A549 (cell line): Measurements from ENCODE around the gene SYNC. TPM values are rescaled to one million over a fixed set of nuclear protein-coding genes. Genes with fewer than 3 reads are reported as not detected.

Experiments
- ATAC-seq, 2 experiments: fragments of 200-7000 bp in 1 of 2; fragments of >200 bp in 1 of 2; cut with Nextera tagmentation in 1 of 2; cut with Tn5 transposase in 1 of 2; 3 replicates each; pipeline versions ENCODE4 v1.8.0 to v1.9.1; 2018 to 2020; ENCODE audit warnings: mild to moderate bottlenecking in 1 of 2, moderate library complexity in 1 of 2
- CTCF ChIA-PET: fragments of 300-600 bp; sonication (Branson Sonifier 250); formaldehyde crosslinking; extraction: SDS; loops from one replicate; lab custom pipeline; 2021; ENCODE audit warnings: antibody characterized with exemption, inconsistent platforms; lab: Yijun Ruan, JAX
- POLR2A ChIA-PET: fragments of 350-600 bp; formaldehyde crosslinking; extraction: SDS; loops from one replicate; lab custom pipeline; 2021; ENCODE audit warnings: antibody characterized with exemption, inconsistent platforms; lab: Yijun Ruan, JAX
- DNase-seq, 2 experiments: peaks; one replicate each; pipeline versions ENCODE4 v3.0.0 to v3.0.0-alpha.2; 2011 to 2016; ENCODE audit warnings: low read depth in 1 of 2, low spot score in 1 of 2
- FAIRE-seq: peaks from 2 replicates; lab custom pipeline; 2011; peaks lifted over from hg19 to GRCh38; lab: Jason Lieb, UNC
- H3K27ac ChIP-seq, 2 experiments: fragments of >200 bp; sonication (Bioruptor Twin); formaldehyde crosslinking; 3 replicates each; pipeline ENCODE4 v1.5.1; 2016 to 2017
- H3K4me1 ChIP-seq: fragments of >200 bp; sonication (Bioruptor Twin); formaldehyde crosslinking; 3 replicates; pipeline ENCODE4 v1.6.1; 2016
- H3K4me2 ChIP-seq: fragments of >200 bp; sonication (Bioruptor Twin); formaldehyde crosslinking; 3 replicates; pipeline ENCODE4 v1.6.1; 2016
- H3K4me3 ChIP-seq: fragments of >200 bp; sonication (Bioruptor Twin); formaldehyde crosslinking; 3 replicates; pipeline ENCODE4 v1.5.1; 2016
- H3K9me3 ChIP-seq: fragments of >200 bp; sonication (Bioruptor Twin); formaldehyde crosslinking; 3 replicates; pipeline ENCODE4 v1.6.1; 2016
- BCL3 ChIP-seq: fragments of >200 bp; sonication (Bioruptor Twin); formaldehyde crosslinking; IDR thresholded peaks from 3 replicates; pipeline ENCODE4 v1.6.1; 2016
- BHLHE40 ChIP-seq: IDR thresholded peaks from 2 replicates; pipeline ENCODE4 v1.6.1; 2012; ENCODE audit warnings: low read depth, low read length, inconsistent platforms
- EHMT2 ChIP-seq: fragments of 200-600 bp; sonication (generic); IDR thresholded peaks from 2 replicates; pipeline ENCODE4 v1.6.1; 2016; ENCODE audit warnings: antibody characterized with exemption, low read depth, mild to moderate bottlenecking, moderate library complexity
- ELK1 ChIP-seq: fragments of 150-350 bp; IDR thresholded peaks from 2 replicates; pipeline ENCODE4 v1.6.1; 2014; ENCODE audit warnings: low read depth, mild to moderate bottlenecking, low read length
- ESRRA ChIP-seq: fragments of 150-350 bp; IDR thresholded peaks from 2 replicates; pipeline ENCODE4 v1.6.1; 2014; ENCODE audit warnings: mild to moderate bottlenecking, low read length, borderline replicate concordance
- FOSB ChIP-seq: fragments of 250-450 bp; sonication (Bioruptor Pico); IDR thresholded peaks from 2 replicates; pipeline ENCODE4 v1.5.0; 2020; ENCODE audit warnings: mild to moderate bottlenecking, moderate library complexity
- FOXS1 ChIP-seq: fragments of 250-450 bp; sonication (Bioruptor Pico); IDR thresholded peaks from 2 replicates; pipeline ENCODE4 v1.5.0; 2020; ENCODE audit warnings: mild to moderate bottlenecking, moderate library complexity
- JUNB ChIP-seq: fragments of >200 bp; sonication (Bioruptor Twin); formaldehyde crosslinking; IDR thresholded peaks from 2 replicates; pipeline ENCODE4 v1.6.1; 2016
- MAFK ChIP-seq: fragments of 450-650 bp; IDR thresholded peaks from 2 replicates; pipeline ENCODE4 v1.6.1; 2014; ENCODE audit not compliant: partially characterized antibody
- MAZ ChIP-seq: fragments of 150-350 bp; IDR thresholded peaks from 2 replicates; pipeline ENCODE4 v1.6.1; 2014; ENCODE audit warnings: antibody characterized with exemption, low read depth, low read length, borderline replicate concordance
- NR3C1 ChIP-seq: fragments of >200 bp; sonication (Bioruptor Twin); formaldehyde crosslinking; IDR thresholded peaks from 3 replicates; pipeline ENCODE4 v1.6.1; 2017
- USF2 ChIP-seq: fragments of 450-650 bp; IDR thresholded peaks from 2 replicates; pipeline ENCODE4 v1.6.1; 2014; ENCODE audit warnings: antibody characterized with exemption
- ZC3H11A ChIP-seq: fragments of 450-650 bp; IDR thresholded peaks from 2 replicates; pipeline ENCODE4 v1.6.1; 2014; ENCODE audit warnings: antibody characterized with exemption, mild to moderate bottlenecking
- ZFP36 ChIP-seq: fragments of 450-650 bp; IDR thresholded peaks from 2 replicates; pipeline ENCODE4 v1.6.1; 2014; ENCODE audit warnings: borderline replicate concordance; ENCODE audit not compliant: partially characterized antibody
- ZNF302 ChIP-seq: fragments of 250-450 bp; sonication (Bioruptor Pico); IDR thresholded peaks from 2 replicates; pipeline ENCODE4 v1.9.0; 2021; ENCODE audit warnings: inconsistent platforms, mild to moderate bottlenecking, moderate library complexity
- ZSCAN20 ChIP-seq: fragments of 250-450 bp; sonication (Bioruptor Pico); IDR thresholded peaks from 2 replicates; pipeline ENCODE4 v1.8.0; 2022; ENCODE audit warnings: mild to moderate bottlenecking, moderate library complexity
- WGBS: methylation state at CpG from one replicate; pipeline ENCODE4 v1.1.6; 2017; ENCODE audit errors: missing lambda C conversion rate; 5-methylcytosine and 5-hydroxymethylcytosine counted together
- polyA plus RNA-seq, 4 experiments: library from polyadenylated mRNA; depleted of rRNA in 3 of 4; stranded (reverse); fragments of >200 nt; fragmentation: RNase III in 1 of 4; extraction: RNeasy Plus Mini Kit Qiagen cat#74134 plus additional on column Dnase treatment in 1 of 4; gene quantifications; 2 replicates in 3 of 4; 3 replicates in 1 of 4; pipeline ENCODE4 v1.2.3, GENCODE V29; 2011 to 2017

Gene SYNC
- polyA plus RNA-seq, 2 of the 4 experiments (the other 2 are of a cell fraction) = 7.7 to 12.0 TPM

- H3K4me1 ChIP-seq = peaks cover 39% of the 10 kb centered on the region
- TF ChIP-seq FOXS1 (no peak), ESRRA (no peak)
- TF ChIP-seq, all 56 proteins: peak for 0
- DNase-seq (no peak), ATAC-seq (no peak), FAIRE-seq (no peak)
- H3K9me3 ChIP-seq = no peaks in the 10 kb centered on the region
- CTCF ChIA-PET = interaction anchor here (0.8 to 1.6 kb wide), 2 partner anchors 21 to 25 kb away, joined by 3 to 10 read pairs; no protein-coding TSS in a partner anchor
- 52% methylated on average over 3 of the region's 9 CpGs for WGBS
- H3K4me2 ChIP-seq = no peak overlapping the region
- H3K4me3 ChIP-seq = no peak overlapping the region
- peak overlapping the region in 1 of 2 experiments; percentile 69; a peak in 3 of 6 replicates for H3K27ac ChIP-seq
- POLR2A ChIA-PET = no interaction called here
Observed at GRCh38 chr1:32733582-32734321, 31.2 kb upstream of the SYNC start.

- ChIA-PET CTCF (interaction anchor here (0.7 to 4.5 kb wide), 8 partner anchors 12 to 80 kb away, joined by 3 to 52 read pairs (median 4); no protein-coding TSS in a partner anchor), POLR2A (no interaction called here)
- H3K4me3 ChIP-seq = no peak overlapping the region
- WGBS = 40% methylated on average over 14 of the region's 14 CpGs
- DNase-seq (peak; percentile 48 to 65), ATAC-seq (peak; percentile 65 to 73), FAIRE-seq (no peak)
- H3K27ac ChIP-seq = peak overlapping the region; percentile 80 to 87
- H3K4me1 ChIP-seq = peaks cover 50% of the 10 kb centered on the region
- H3K9me3 ChIP-seq = no peaks in the 10 kb centered on the region
- TF ChIP-seq EHMT2 (no peak), JUNB (peak; percentile 32; the same call in 1 of the 2 replicates)
- H3K4me2 ChIP-seq = peak overlapping the region; percentile 71
Observed at GRCh38 chr1:32729254-32730046, 26.9 kb upstream of the SYNC start.

- POLR2A ChIA-PET = no interaction called here
- H3K27ac ChIP-seq = peak overlapping the region; percentile 80 to 87
- DNase-seq (no peak), ATAC-seq (no peak), FAIRE-seq (no peak)
- H3K9me3 ChIP-seq = no peaks in the 10 kb centered on the region
- peak overlapping the region; percentile 71 for H3K4me2 ChIP-seq
- TF ChIP-seq ZFP36 = peak; percentile 23
- TF ChIP-seq MAFK = no peak
- TF ChIP-seq ELK1 = no peak
- TF ChIP-seq FOSB (CRISPR knock-in tag) = no peak
- TF ChIP-seq ZNF302 = no peak
- CTCF ChIA-PET = interaction anchor here (0.9 to 4.5 kb wide), 7 partner anchors 13 to 81 kb away, joined by 3 to 52 read pairs (median 4); a partner anchor contains a TSS
- peaks cover 56% of the 10 kb centered on the region for H3K4me1 ChIP-seq
- 84% methylated on average over 7 of the region's 7 CpGs for WGBS
- H3K4me3 ChIP-seq = no peak overlapping the region
Observed at GRCh38 chr1:32728413-32729077, 26.0 kb upstream of the SYNC start.

- DNase-seq (no peak), FAIRE-seq (no peak), ATAC-seq (no peak)
- Histone ChIP-seq H3K4me3 (no peak overlapping the region), H3K9me3 (no peaks in the 10 kb centered on the region), H3K4me2 (no peak overlapping the region), H3K4me1 (peaks cover 56% of the 10 kb centered on the region), H3K27ac (peak overlapping the region; percentile 48 to 87; a peak in 5 of 6 replicates)
- CTCF ChIA-PET = interaction anchor here (1.3 to 4.5 kb wide), 3 partner anchors 14 to 42 kb away, joined by 4 to 52 read pairs (median 6); a partner anchor contains a TSS
- POLR2A ChIA-PET = no interaction called here
- WGBS = 100% methylated on average over 1 of the region's 1 CpG
- TF ChIP-seq FOXS1 (no peak), USF2 (no peak), ZC3H11A (no peak), NR3C1 (no peak), BCL3 (no peak), ZNF302 (no peak), ZSCAN20 (CRISPR knock-in tag) (no peak), BHLHE40 (no peak), MAZ (no peak)
Observed at GRCh38 chr1:32727876-32728275, 25.3 kb upstream of the SYNC start.
